H1 (cell line): ENCODE data around the gene TEX2. TPM values are rescaled to one million over a fixed set of nuclear protein-coding genes. Genes with fewer than 3 reads are reported as not detected.

Experiments
- SUZ12 ChIP-seq: fragments of 200-600 bp; sonication (generic); IDR thresholded peaks from 2 replicates; pipeline ENCODE4 v1.6.1; 2012; ENCODE audit warnings: mild to moderate bottlenecking, inconsistent platforms, low read length, moderate library complexity, mixed read lengths
- TEAD4 ChIP-seq: IDR thresholded peaks from 2 replicates; pipeline ENCODE4 v1.6.1; 2012; ENCODE audit warnings: low read depth, low read length, inconsistent platforms, mixed read lengths
- polyA plus RNA-seq, 7 experiments: library from polyadenylated mRNA; depleted of rRNA in 3 of 7; stranded (reverse) in 5 of 7; unstranded in 2 of 7; fragments of >200 nt in 5 of 7; fragments of 200-250 nt in 2 of 7; gene quantifications; 1 replicate in 5 of 7; 2 replicates in 1 of 7; 4 replicates in 1 of 7; pipeline versions ENCODE4 v1.2.1 to v1.2.3, GENCODE V29; 2011 to 2013; ENCODE audit warnings: missing spikeins in 2 of 7, mixed read lengths in 2 of 7
- total RNA-seq: library from RNA; stranded (reverse); fragmentation: NEBNext Ultra II Directional; extraction: Animal tissue kit (Norgen Biotek cat#: 25700); gene quantifications from 2 replicates; pipeline ENCODE4 v1.2.1, GENCODE V29; 2021
- TF ChIP-seq, protein P1 (sequence below): fragments of 300-600 bp; sonication (generic); IDR thresholded peaks from 2 replicates; pipeline ENCODE4 v1.7.1; 2012; ENCODE audit warnings: low read length, moderate library complexity, mild to moderate bottlenecking, inconsistent platforms; ENCODE audit not compliant: insufficient replicate concordance

Gene TEX2
- total and polyA plus RNA-seq, 2 of the 8 experiments (the other 6 are each of a cell fraction or from before 2014, with no cell fraction given), result 6.1 to 15.6 TPM

DNA sequence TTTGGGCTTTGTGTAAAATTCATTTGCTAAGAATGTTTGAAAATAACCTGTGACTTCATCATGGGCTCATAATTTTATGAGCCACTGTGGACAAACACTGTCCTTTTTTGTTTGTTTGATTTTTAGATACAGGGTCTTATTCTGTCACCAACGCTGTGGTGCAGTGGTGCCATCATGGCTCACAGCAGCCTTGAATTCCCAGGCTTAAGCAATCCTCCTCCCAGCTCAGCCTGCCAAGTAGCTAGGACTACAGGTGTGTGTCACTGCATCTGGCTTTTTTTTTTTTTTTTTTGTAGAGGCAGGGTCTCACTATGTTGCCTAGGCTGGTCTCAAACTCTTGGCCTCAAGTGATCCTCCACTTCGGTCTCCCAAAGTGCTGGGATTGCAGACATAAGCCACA, 8.3 kb downstream of the TEX2 start (continued):
- TF ChIP-seq, protein P1, sequence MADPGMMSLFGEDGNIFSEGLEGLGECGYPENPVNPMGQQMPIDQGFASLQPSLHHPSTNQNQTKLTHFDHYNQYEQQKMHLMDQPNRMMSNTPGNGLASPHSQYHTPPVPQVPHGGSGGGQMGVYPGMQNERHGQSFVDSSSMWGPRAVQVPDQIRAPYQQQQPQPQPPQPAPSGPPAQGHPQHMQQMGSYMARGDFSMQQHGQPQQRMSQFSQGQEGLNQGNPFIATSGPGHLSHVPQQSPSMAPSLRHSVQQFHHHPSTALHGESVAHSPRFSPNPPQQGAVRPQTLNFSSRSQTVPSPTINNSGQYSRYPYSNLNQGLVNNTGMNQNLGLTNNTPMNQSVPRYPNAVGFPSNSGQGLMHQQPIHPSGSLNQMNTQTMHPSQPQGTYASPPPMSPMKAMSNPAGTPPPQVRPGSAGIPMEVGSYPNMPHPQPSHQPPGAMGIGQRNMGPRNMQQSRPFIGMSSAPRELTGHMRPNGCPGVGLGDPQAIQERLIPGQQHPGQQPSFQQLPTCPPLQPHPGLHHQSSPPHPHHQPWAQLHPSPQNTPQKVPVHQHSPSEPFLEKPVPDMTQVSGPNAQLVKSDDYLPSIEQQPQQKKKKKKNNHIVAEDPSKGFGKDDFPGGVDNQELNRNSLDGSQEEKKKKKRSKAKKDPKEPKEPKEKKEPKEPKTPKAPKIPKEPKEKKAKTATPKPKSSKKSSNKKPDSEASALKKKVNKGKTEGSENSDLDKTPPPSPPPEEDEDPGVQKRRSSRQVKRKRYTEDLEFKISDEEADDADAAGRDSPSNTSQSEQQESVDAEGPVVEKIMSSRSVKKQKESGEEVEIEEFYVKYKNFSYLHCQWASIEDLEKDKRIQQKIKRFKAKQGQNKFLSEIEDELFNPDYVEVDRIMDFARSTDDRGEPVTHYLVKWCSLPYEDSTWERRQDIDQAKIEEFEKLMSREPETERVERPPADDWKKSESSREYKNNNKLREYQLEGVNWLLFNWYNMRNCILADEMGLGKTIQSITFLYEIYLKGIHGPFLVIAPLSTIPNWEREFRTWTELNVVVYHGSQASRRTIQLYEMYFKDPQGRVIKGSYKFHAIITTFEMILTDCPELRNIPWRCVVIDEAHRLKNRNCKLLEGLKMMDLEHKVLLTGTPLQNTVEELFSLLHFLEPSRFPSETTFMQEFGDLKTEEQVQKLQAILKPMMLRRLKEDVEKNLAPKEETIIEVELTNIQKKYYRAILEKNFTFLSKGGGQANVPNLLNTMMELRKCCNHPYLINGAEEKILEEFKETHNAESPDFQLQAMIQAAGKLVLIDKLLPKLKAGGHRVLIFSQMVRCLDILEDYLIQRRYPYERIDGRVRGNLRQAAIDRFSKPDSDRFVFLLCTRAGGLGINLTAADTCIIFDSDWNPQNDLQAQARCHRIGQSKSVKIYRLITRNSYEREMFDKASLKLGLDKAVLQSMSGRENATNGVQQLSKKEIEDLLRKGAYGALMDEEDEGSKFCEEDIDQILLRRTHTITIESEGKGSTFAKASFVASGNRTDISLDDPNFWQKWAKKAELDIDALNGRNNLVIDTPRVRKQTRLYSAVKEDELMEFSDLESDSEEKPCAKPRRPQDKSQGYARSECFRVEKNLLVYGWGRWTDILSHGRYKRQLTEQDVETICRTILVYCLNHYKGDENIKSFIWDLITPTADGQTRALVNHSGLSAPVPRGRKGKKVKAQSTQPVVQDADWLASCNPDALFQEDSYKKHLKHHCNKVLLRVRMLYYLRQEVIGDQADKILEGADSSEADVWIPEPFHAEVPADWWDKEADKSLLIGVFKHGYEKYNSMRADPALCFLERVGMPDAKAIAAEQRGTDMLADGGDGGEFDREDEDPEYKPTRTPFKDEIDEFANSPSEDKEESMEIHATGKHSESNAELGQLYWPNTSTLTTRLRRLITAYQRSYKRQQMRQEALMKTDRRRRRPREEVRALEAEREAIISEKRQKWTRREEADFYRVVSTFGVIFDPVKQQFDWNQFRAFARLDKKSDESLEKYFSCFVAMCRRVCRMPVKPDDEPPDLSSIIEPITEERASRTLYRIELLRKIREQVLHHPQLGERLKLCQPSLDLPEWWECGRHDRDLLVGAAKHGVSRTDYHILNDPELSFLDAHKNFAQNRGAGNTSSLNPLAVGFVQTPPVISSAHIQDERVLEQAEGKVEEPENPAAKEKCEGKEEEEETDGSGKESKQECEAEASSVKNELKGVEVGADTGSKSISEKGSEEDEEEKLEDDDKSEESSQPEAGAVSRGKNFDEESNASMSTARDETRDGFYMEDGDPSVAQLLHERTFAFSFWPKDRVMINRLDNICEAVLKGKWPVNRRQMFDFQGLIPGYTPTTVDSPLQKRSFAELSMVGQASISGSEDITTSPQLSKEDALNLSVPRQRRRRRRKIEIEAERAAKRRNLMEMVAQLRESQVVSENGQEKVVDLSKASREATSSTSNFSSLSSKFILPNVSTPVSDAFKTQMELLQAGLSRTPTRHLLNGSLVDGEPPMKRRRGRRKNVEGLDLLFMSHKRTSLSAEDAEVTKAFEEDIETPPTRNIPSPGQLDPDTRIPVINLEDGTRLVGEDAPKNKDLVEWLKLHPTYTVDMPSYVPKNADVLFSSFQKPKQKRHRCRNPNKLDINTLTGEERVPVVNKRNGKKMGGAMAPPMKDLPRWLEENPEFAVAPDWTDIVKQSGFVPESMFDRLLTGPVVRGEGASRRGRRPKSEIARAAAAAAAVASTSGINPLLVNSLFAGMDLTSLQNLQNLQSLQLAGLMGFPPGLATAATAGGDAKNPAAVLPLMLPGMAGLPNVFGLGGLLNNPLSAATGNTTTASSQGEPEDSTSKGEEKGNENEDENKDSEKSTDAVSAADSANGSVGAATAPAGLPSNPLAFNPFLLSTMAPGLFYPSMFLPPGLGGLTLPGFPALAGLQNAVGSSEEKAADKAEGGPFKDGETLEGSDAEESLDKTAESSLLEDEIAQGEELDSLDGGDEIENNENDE, result no peak
- no peak for TF ChIP-seq SUZ12
- TF ChIP-seq TEAD4, result no peak
